ENCODE data around the gene RFPL2. TPM values are rescaled to one million over a fixed set of nuclear protein-coding genes. Genes with fewer than 3 reads are reported as not detected.
"Not testable (repeated sequence)": the region's sequence is repeated elsewhere in the genome, so short reads cannot be mapped to it uniquely, and the experiment has no call there.

Gene RFPL2
- total RNA-seq, 1 experiment from 2014 or later, result not detected

- no peaks in the 10 kb centered on the region for H3K36me3 Mint-ChIP-seq (ENCODE audit: insufficient read depth, unreplicated experiment)
- ChIA-PET POLR2A (no interaction called here), CTCF (no interaction called here)
- H3K27ac Mint-ChIP-seq (ENCODE audit: unreplicated experiment), result no peak within 1 kb of the TSS
- no peak within 1 kb of the TSS for H3K4me3 ChIP-seq (ENCODE audit: low read depth, low read length)
- no peaks in the 10 kb centered on the region for H3K4me1 ChIP-seq
- DNase-seq, result no peak
- intact Hi-C loops (cut with micrococcal nuclease; ENCODE audit: unreplicated experiment), result no loop called here
- H3K9me3 Mint-ChIP-seq (ENCODE audit: unreplicated experiment), result no peaks in the 10 kb centered on the region
- no peaks in the 10 kb centered on the region for H3K9me3 ChIP-seq
- TF ChIP-seq CTCF (IDR thresholded peaks at IDR 0.05; ENCODE audit: insufficient read depth in 1 of 2, low read depth in 1 of 2, low read length in 1 of 2, severe bottlenecking in 1 of 2, unreplicated experiment in 1 of 2), result no peak
- no peaks in the 10 kb centered on the region for H3K27me3 ChIP-seq (replicated peaks; ENCODE audit: control insufficient read depth, insufficient read depth, low read length)
- no peaks in the 10 kb centered on the region for H3K36me3 ChIP-seq (ENCODE audit: control insufficient read depth, insufficient read depth, low read length)
- H3K27me3 Mint-ChIP-seq (ENCODE audit: insufficient read depth, unreplicated experiment), result peaks cover 8% of the 10 kb centered on the region
- no peaks in the 10 kb centered on the region for H3K4me1 Mint-ChIP-seq (ENCODE audit: low read depth, unreplicated experiment)
- BruUV-seq (replicated peaks), result no TSS peak
- no peak within 1 kb of the TSS for H3K4me3 Mint-ChIP-seq (ENCODE audit: unreplicated experiment)
Observed at GRCh38 chr22:32158712-32159533, 46.0 kb downstream of the RFPL2 start, which contains the start of gene C22orf42. Gene C22orf42, minus strand, starts transcription at chr22:32159303. Its CDS starts 88 bp downstream, at chr22:32159215.

GRCh38 chr22:32157632-32158031, 47.2 kb downstream of the RFPL2 start:
- BruUV-seq (replicated peaks); H3K4me3 ChIP-seq (ENCODE audit: low read depth, low read length); H3K27me3 ChIP-seq (replicated peaks; ENCODE audit: control insufficient read depth, insufficient read depth, low read length): not testable (repeated sequence)

GRCh38 chr22:32154727-32155126, 50.1 kb downstream of the RFPL2 start:
- H3K27me3 Mint-ChIP-seq (ENCODE audit: insufficient read depth, unreplicated experiment), result peaks cover 10% of the 10 kb centered on the region
- H3K4me3 ChIP-seq (ENCODE audit: low read depth, low read length); H3K27ac Mint-ChIP-seq (ENCODE audit: unreplicated experiment); DNase-seq; H3K4me3 Mint-ChIP-seq (ENCODE audit: unreplicated experiment); H3K36me3 Mint-ChIP-seq (ENCODE audit: insufficient read depth, unreplicated experiment); H3K4me1 Mint-ChIP-seq (ENCODE audit: low read depth, unreplicated experiment); H3K36me3 ChIP-seq (ENCODE audit: control insufficient read depth, insufficient read depth, low read length); BruUV-seq (replicated peaks); CTCF ChIA-PET; H3K9me3 Mint-ChIP-seq (ENCODE audit: unreplicated experiment); H3K27me3 ChIP-seq (replicated peaks; ENCODE audit: control insufficient read depth, insufficient read depth, low read length); H3K4me1 ChIP-seq; H3K9me3 ChIP-seq; POLR2A ChIA-PET; intact Hi-C loops (cut with micrococcal nuclease; ENCODE audit: unreplicated experiment): not testable (repeated sequence)

More at GRCh38 chr22:32157632-32158031, 47.2 kb downstream of the RFPL2 start:
- DNase-seq; H3K4me3 Mint-ChIP-seq (ENCODE audit: unreplicated experiment); POLR2A ChIA-PET; H3K4me1 Mint-ChIP-seq (ENCODE audit: low read depth, unreplicated experiment); H3K27ac Mint-ChIP-seq (ENCODE audit: unreplicated experiment); H3K9me3 ChIP-seq; CTCF ChIA-PET; intact Hi-C loops (cut with micrococcal nuclease; ENCODE audit: unreplicated experiment); H3K4me1 ChIP-seq; H3K36me3 Mint-ChIP-seq (ENCODE audit: insufficient read depth, unreplicated experiment); H3K9me3 Mint-ChIP-seq (ENCODE audit: unreplicated experiment); H3K36me3 ChIP-seq (ENCODE audit: control insufficient read depth, insufficient read depth, low read length): not testable (repeated sequence)
- peaks cover 10% of the 10 kb centered on the region for H3K27me3 Mint-ChIP-seq (ENCODE audit: insufficient read depth, unreplicated experiment)

- H3K27me3 Mint-ChIP-seq (ENCODE audit: insufficient read depth, unreplicated experiment); H3K36me3 ChIP-seq (ENCODE audit: control insufficient read depth, insufficient read depth, low read length); H3K4me3 Mint-ChIP-seq (ENCODE audit: unreplicated experiment); H3K36me3 Mint-ChIP-seq (ENCODE audit: insufficient read depth, unreplicated experiment); H3K4me1 Mint-ChIP-seq (ENCODE audit: low read depth, unreplicated experiment); H3K4me1 ChIP-seq; H3K27ac Mint-ChIP-seq (ENCODE audit: unreplicated experiment); POLR2A ChIA-PET; H3K9me3 ChIP-seq; BruUV-seq (replicated peaks); CTCF ChIA-PET; DNase-seq; intact Hi-C loops (cut with micrococcal nuclease; ENCODE audit: unreplicated experiment); H3K27me3 ChIP-seq (replicated peaks; ENCODE audit: control insufficient read depth, insufficient read depth, low read length); H3K4me3 ChIP-seq (ENCODE audit: low read depth, low read length): not testable (repeated sequence)
- peaks cover 19% of the 10 kb centered on the region for H3K9me3 Mint-ChIP-seq (ENCODE audit: unreplicated experiment)
Observed at GRCh38 chr22:32151641-32152040, 53.2 kb downstream of the RFPL2 start.

- intact Hi-C loops (cut with micrococcal nuclease; ENCODE audit: unreplicated experiment); DNase-seq; CTCF ChIA-PET; POLR2A ChIA-PET; H3K27me3 ChIP-seq (replicated peaks; ENCODE audit: control insufficient read depth, insufficient read depth, low read length); H3K36me3 Mint-ChIP-seq (ENCODE audit: insufficient read depth, unreplicated experiment); H3K4me1 ChIP-seq; H3K9me3 ChIP-seq; H3K27me3 Mint-ChIP-seq (ENCODE audit: insufficient read depth, unreplicated experiment); BruUV-seq (replicated peaks); H3K4me3 Mint-ChIP-seq (ENCODE audit: unreplicated experiment); H3K36me3 ChIP-seq (ENCODE audit: control insufficient read depth, insufficient read depth, low read length); H3K27ac Mint-ChIP-seq (ENCODE audit: unreplicated experiment); H3K4me1 Mint-ChIP-seq (ENCODE audit: low read depth, unreplicated experiment); H3K4me3 ChIP-seq (ENCODE audit: low read depth, low read length): not testable (repeated sequence)
- peaks cover 19% of the 10 kb centered on the region for H3K9me3 Mint-ChIP-seq (ENCODE audit: unreplicated experiment)
Observed at GRCh38 chr22:32150647-32151046, 54.2 kb downstream of the RFPL2 start.

- H3K27me3 ChIP-seq (replicated peaks; ENCODE audit: control insufficient read depth, insufficient read depth, low read length); BruUV-seq (replicated peaks); H3K4me1 Mint-ChIP-seq (ENCODE audit: low read depth, unreplicated experiment); H3K27ac Mint-ChIP-seq (ENCODE audit: unreplicated experiment); H3K36me3 Mint-ChIP-seq (ENCODE audit: insufficient read depth, unreplicated experiment); H3K9me3 ChIP-seq; H3K36me3 ChIP-seq (ENCODE audit: control insufficient read depth, insufficient read depth, low read length); H3K27me3 Mint-ChIP-seq (ENCODE audit: insufficient read depth, unreplicated experiment); CTCF ChIA-PET; intact Hi-C loops (cut with micrococcal nuclease; ENCODE audit: unreplicated experiment); H3K4me1 ChIP-seq; H3K4me3 Mint-ChIP-seq (ENCODE audit: unreplicated experiment); POLR2A ChIA-PET; DNase-seq; H3K4me3 ChIP-seq (ENCODE audit: low read depth, low read length): not testable (repeated sequence)
- peaks cover 19% of the 10 kb centered on the region for H3K9me3 Mint-ChIP-seq (ENCODE audit: unreplicated experiment)
Observed at GRCh38 chr22:32148372-32148771, 56.5 kb downstream of the RFPL2 start.
